Breast epithelium (tissue), 3 donors: ENCODE results near the gene SLC25A15.

Source experiments
- CTCF ChIP-seq, 3 donors: fragments of 450-650 bp; IDR thresholded peaks; one replicate each; pipeline ENCODE4 v1.5.1; 2016 to 2017; ENCODE audit warnings: antibody characterized with exemption in 3 of 3, mild to moderate bottlenecking in 3 of 3, moderate library complexity in 3 of 3
- POLR2AphosphoS5 ChIP-seq, 3 donors: sonication (generic); formaldehyde crosslinking; IDR thresholded peaks; one replicate each; pipeline ENCODE4 v1.6.1; 2017; ENCODE audit warnings: antibody characterized with exemption in 3 of 3

- no peak for TF ChIP-seq POLR2AphosphoS5 (IDR thresholded peaks at IDR 0.05)
- TF ChIP-seq CTCF (IDR thresholded peaks at IDR 0.05) = no peak
Measured at GRCh38 chr13:40806241-40806640, 16.8 kb downstream of the SLC25A15 start.
